Activated B cell treated with CpG ODN at 0.5 μM for 24 hours (primary cell): Measurements from ENCODE around the gene ABR. TPM values are rescaled to one million over a fixed set of nuclear protein-coding genes. Genes with fewer than 3 reads are reported as not detected.
A peak's percentile ranks its signal among the peaks of the same experiment; 100 is the strongest.
"Not testable (repeated sequence)": the region's sequence is repeated elsewhere in the genome, so short reads cannot be mapped to it uniquely, and the experiment has no call there.

Experiments used
- ATAC-seq: fragments of 200-7000 bp; cut with Tn5 transposase; one replicate; pipeline ENCODE4 v1.10.0; 2021; ENCODE audit warnings: low read depth, mild to moderate bottlenecking, moderate library complexity
- CTCF ChIA-PET: fragments of 350-600 bp; sonication (Branson Sonifier 250); formaldehyde crosslinking; loops from one replicate; lab custom pipeline; 2021; ENCODE audit warnings: antibody characterized with exemption; lab: Charles Lee
- POLR2A ChIA-PET: fragments of 350-600 bp; sonication (Branson Sonifier 250); formaldehyde crosslinking; loops from one replicate; lab custom pipeline; 2021; ENCODE audit warnings: antibody characterized with exemption; lab: Charles Lee
- DNase-seq: peaks from one replicate; pipeline ENCODE4 v3.0.0; 2022
- H3K27ac Mint-ChIP-seq: one replicate; pipeline ENCODE4 v1.8.0; 2020; ENCODE audit warnings: mixed read lengths
- H3K27me3 Mint-ChIP-seq: one replicate; pipeline ENCODE4 v1.8.0; 2021; ENCODE audit warnings: mixed read lengths
- H3K36me3 Mint-ChIP-seq: one replicate; pipeline ENCODE4 v1.8.0; 2021; ENCODE audit warnings: low read depth, mixed read lengths
- H3K4me1 Mint-ChIP-seq: one replicate; pipeline ENCODE4 v1.8.0; 2021; ENCODE audit warnings: mixed read lengths
- H3K4me3 Mint-ChIP-seq: one replicate; pipeline ENCODE4 v1.8.0; 2020; ENCODE audit warnings: mild to moderate bottlenecking, mixed read lengths
- H3K9me3 Mint-ChIP-seq: one replicate; pipeline ENCODE4 v1.8.0; 2020; ENCODE audit warnings: mixed read lengths
- CTCF ChIP-seq: fragments of 200-600 bp; IDR thresholded peaks from one replicate; pipeline ENCODE4 v1.8.0; 2022; ENCODE audit warnings: antibody characterized with exemption, mild to moderate bottlenecking
- intact Hi-C: fragments of 100-400 bp; cut with micrococcal nuclease; formaldehyde crosslinking; loops from one replicate; pipeline ENCODE4 v1.15.1; 2024
- total RNA-seq: library from RNA; stranded (reverse); gene quantifications from 2 replicates; pipeline ENCODE4 v1.2.3, GENCODE V29; 2022

Gene ABR
- total RNA-seq, 1 donor from 2014 or later, result 150 TPM

DNA sequence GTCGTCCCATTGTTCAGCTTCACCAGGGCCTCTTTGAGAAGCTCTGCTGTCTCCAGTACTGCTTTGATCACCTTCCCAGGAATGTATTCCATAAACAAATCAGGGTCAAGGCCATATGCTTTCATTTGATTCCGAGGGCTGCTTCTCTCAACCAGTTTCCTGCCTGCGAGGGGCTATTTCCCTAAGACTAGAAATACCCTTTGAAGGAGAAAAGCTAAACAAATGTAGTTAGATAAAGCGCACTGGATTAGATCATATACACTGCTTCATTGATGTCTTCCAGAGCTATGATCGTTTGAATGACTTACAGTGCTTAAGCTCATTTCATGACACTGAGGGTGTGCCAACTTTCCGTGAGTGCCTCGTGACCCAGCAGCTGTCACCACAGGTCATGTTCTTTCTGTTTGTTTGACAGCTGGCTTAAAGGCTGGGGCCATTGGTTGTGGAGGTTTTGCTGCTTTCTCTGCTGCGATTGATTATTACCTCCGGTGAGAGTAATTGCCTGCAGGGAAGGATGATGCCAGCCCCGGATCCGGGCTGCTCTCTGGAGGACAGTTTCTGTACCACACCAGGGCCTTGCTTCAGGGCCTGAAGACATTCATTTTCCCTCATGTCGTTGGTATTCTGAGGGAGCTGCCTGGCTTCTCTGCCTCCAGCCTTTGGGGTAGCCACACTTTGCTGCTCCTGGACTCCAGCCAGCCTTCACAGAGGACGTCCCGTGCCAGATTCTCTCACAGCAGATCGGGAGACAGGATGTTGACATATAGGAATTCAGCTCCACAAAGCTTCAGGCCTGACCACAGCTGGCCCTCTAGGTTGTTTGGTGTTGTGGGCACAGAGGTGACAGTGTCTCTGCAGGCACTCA, 179.0 kb downstream of the ABR start:
- ATAC-seq (no peak), DNase-seq (no peak)
- intact Hi-C loops, result no loop called here
- TF ChIP-seq CTCF, result no peak
- H3K36me3 Mint-ChIP-seq, result peaks cover 62% of the 10 kb centered on the region
- H3K4me3 Mint-ChIP-seq, result no peak overlapping the region
- ChIA-PET CTCF (interaction anchor here (2.0 kb wide), 1 partner anchor 122 kb away, joined by 5 read pairs; no protein-coding TSS in a partner anchor), POLR2A (interaction anchor here (0.6 to 0.8 kb wide), 2 partner anchors 218 to 289 kb away, joined by 4 to 6 read pairs; partner anchors contain the start of genes GLOD4 and MRM3)
- no peaks in the 10 kb centered on the region for H3K9me3 Mint-ChIP-seq
- H3K27ac Mint-ChIP-seq, result no peak overlapping the region
- no peaks in the 10 kb centered on the region for H3K27me3 Mint-ChIP-seq
- peaks cover 21% of the 10 kb centered on the region for H3K4me1 Mint-ChIP-seq

- CTCF ChIA-PET, result interaction anchor here (2.3 to 2.6 kb wide), 2 partner anchors 18 to 118 kb away, joined by 10 to 29 read pairs; partner anchors contain the start of gene NXN
- Mint-ChIP-seq H3K9me3 (peaks cover 5% of the 10 kb centered on the region), H3K27ac (peak overlapping the region; percentile 53), H3K4me3 (peak overlapping the region; percentile 98), H3K36me3 (peaks cover 40% of the 10 kb centered on the region), H3K27me3 (no peaks in the 10 kb centered on the region), H3K4me1 (peaks cover 21% of the 10 kb centered on the region)
- DNase-seq (no peak), ATAC-seq (no peak)
- intact Hi-C loops, result loop anchor here (5.0 to 10.0 kb wide), 4 partner anchors 184 to 1304 kb away; partner anchors contain the start of genes SMG6 and SRR
- TF ChIP-seq CTCF, result no peak
- POLR2A ChIA-PET, result no interaction called here
Observed at GRCh38 chr17:998111-998510, 181.7 kb downstream of the ABR start.

- ChIA-PET POLR2A (interaction anchor here (1.0 to 2.2 kb wide), 8 partner anchors 17 to 586 kb away, joined by 3 to 36 read pairs (median 6); partner anchors contain the start of genes GLOD4, MRM3, NXN and VPS53), CTCF (interaction anchor here (0.8 to 2.6 kb wide), 11 partner anchors 14 to 584 kb away, joined by 3 to 29 read pairs (median 6); partner anchors contain the start of genes GLOD4, MRM3 and NXN)
- TF ChIP-seq CTCF, result peak; percentile 50
- ATAC-seq (peak; percentile 92), DNase-seq (peak; percentile 91)
- peaks cover 27% of the 10 kb centered on the region for H3K36me3 Mint-ChIP-seq
- H3K9me3 Mint-ChIP-seq, result peaks cover 5% of the 10 kb centered on the region
- intact Hi-C loops, result loop anchor here (1.0 to 10.0 kb wide), 11 partner anchors 15 to 1306 kb away; partner anchors contain the start of genes GEMIN4, GLOD4, MRM3 and SMG6
- H3K4me3 Mint-ChIP-seq, result peak within 1 kb of the TSS; percentile 98
- peak within 1 kb of the TSS; percentile 98 for H3K27ac Mint-ChIP-seq
- no peaks in the 10 kb centered on the region for H3K27me3 Mint-ChIP-seq
- peaks cover 21% of the 10 kb centered on the region for H3K4me1 Mint-ChIP-seq
Observed at GRCh38 chr17:996554-997344, 183.0 kb downstream of the ABR start, which contains the start of gene TIMM22. TSS of gene TIMM22 (plus strand) at chr17:997129. CDS start at chr17:997143, 14 bp downstream.

DNA sequence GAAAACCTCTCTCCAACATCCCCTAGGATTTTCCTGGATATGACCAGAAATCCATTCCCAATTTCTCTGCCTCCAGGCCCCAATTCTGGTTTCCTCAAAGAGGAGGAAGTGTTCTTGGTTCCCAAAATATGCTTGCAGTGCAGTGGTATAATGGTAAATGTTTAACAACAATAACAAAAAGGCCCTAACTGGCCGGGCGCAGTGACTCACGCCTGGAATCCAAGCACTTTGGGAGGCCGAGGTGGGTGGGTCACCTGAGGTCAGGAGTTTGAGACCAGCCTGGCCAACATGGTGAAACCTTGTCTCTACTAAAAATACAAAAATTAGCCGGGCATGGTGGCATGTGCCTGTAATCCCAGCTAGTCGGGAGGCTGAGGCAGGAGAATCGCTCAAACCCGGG, 184.5 kb downstream of the ABR start:
- DNase-seq, H3K27me3 Mint-ChIP-seq, H3K27ac Mint-ChIP-seq, H3K4me3 Mint-ChIP-seq, H3K9me3 Mint-ChIP-seq, ATAC-seq, POLR2A ChIA-PET: not testable (repeated sequence)
- intact Hi-C loops, result loop anchor here (5.0 to 10.0 kb wide), 4 partner anchors 187 to 1307 kb away; partner anchors contain the start of genes SMG6 and SRR
- H3K4me1 Mint-ChIP-seq, result peaks cover 21% of the 10 kb centered on the region
- H3K36me3 Mint-ChIP-seq, result peaks cover 13% of the 10 kb centered on the region
- CTCF ChIA-PET, result interaction anchor here (2.2 to 2.6 kb wide), 2 partner anchors 15 to 201 kb away, joined by 17 to 29 read pairs; partner anchors contain the start of gene NXN

DNA sequence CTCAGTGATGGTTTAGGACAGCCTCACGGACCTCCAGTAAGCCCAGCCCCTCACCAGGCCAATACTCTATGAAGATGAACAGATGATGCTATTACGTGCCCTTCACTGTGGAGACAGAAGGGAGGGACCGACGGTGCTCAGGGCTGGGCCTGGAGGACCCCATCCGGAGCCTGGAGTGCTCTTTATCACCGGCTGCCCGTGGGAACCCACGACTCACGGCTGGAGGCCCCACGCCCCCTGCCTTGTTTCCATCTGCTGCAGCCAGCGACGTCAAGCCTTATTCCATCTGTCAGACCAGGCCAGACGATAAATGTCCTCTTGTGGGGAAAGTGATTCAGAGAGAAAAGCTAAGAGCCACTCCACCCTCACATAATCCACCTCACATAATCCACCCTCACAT, 186.8 kb downstream of the ABR start:
- DNase-seq, result no peak
- intact Hi-C loops, result loop anchor here (10.0 kb wide), 1 partner anchor 778 kb away; no protein-coding TSS in a partner anchor
- H3K36me3 Mint-ChIP-seq, result peaks cover 5% of the 10 kb centered on the region
- no peak for ATAC-seq
- CTCF ChIA-PET, result no interaction called here
- POLR2A ChIA-PET, result no interaction called here
- no peak overlapping the region for H3K4me3 Mint-ChIP-seq
- peaks cover 5% of the 10 kb centered on the region for H3K9me3 Mint-ChIP-seq
- no peak overlapping the region for H3K27ac Mint-ChIP-seq
- H3K4me1 Mint-ChIP-seq, result peaks cover 10% of the 10 kb centered on the region
- H3K27me3 Mint-ChIP-seq, result no peaks in the 10 kb centered on the region
- TF ChIP-seq CTCF, result no peak
